HepG2 (cell line): ENCODE results near the gene CMTM1. TPM values are rescaled to one million over a fixed set of nuclear protein-coding genes. Genes with fewer than 3 reads are reported as not detected.

Experiments
- ELF4 ChIP-seq: sonication (generic); formaldehyde crosslinking; IDR thresholded peaks from 2 replicates; pipeline ENCODE4 v1.5.0; 2020; ENCODE audit warnings: missing genetic modification reagents, mild to moderate bottlenecking, moderate library complexity, borderline replicate concordance
- IRF2 ChIP-seq: IDR thresholded peaks from 2 replicates; pipeline ENCODE4 v1.6.1; 2018; ENCODE audit warnings: missing genetic modification reagents, missing compliant biosample characterization
- KDM5A ChIP-seq: fragments of 200-600 bp; sonication (generic); IDR thresholded peaks from 2 replicates; pipeline ENCODE4 v1.7.0; 2018; ENCODE audit warnings: antibody characterized with exemption, mild to moderate bottlenecking, low read length, borderline replicate concordance
- RBM22 ChIP-seq: fragments of 200-400 bp; formaldehyde crosslinking; optimal IDR thresholded peaks from 2 replicates; pipeline ENCODE3; 2017; ENCODE audit warnings: mild to moderate bottlenecking, low read length, moderate library complexity
- ZBTB38 ChIP-seq: sonication (generic); formaldehyde crosslinking; IDR thresholded peaks from 2 replicates; pipeline ENCODE4 v1.5.1; 2020; ENCODE audit warnings: mild to moderate bottlenecking, missing genetic modification reagents
- ZNF142 ChIP-seq: sonication (generic); formaldehyde crosslinking; IDR thresholded peaks from 2 replicates; pipeline ENCODE4 v1.4.0; 2020; ENCODE audit warnings: missing genetic modification reagents
- ZNF432 ChIP-seq: sonication (generic); formaldehyde crosslinking; IDR thresholded peaks from 2 replicates; pipeline ENCODE4 v1.5.0; 2020; ENCODE audit warnings: missing genetic modification reagents, mild to moderate bottlenecking, borderline replicate concordance
- ZNF792 ChIP-seq: IDR thresholded peaks from 2 replicates; pipeline ENCODE4 v1.6.1; 2016
- ZSCAN29 ChIP-seq: sonication (generic); formaldehyde crosslinking; conservative IDR thresholded peaks from 2 replicates; pipeline ENCODE4 v1.4.0; 2020; ENCODE audit warnings: mild to moderate bottlenecking, missing genetic modification reagents
- polyA plus RNA-seq, 8 experiments: library from polyadenylated mRNA; depleted of rRNA in 3 of 8; stranded (reverse) in 7 of 8; unstranded in 1 of 8; fragments of >200 nt; fragmentation: Illumina TruSeq in 4 of 8; extraction: Trizol in 4 of 8; gene quantifications; 2 replicates each; pipeline versions ENCODE4 v1.2.1 to v1.2.3, GENCODE V29; 2011 to 2016; ENCODE audit warnings: low read depth in 4 of 8, missing spikeins in 1 of 8, mixed read lengths in 1 of 8; ENCODE audit not compliant: insufficient read depth in 1 of 8
- total RNA-seq, 5 experiments: library from RNA; depleted of rRNA; stranded (reverse); fragments of >200 nt; fragmentation: Illumina TruSeq; extraction: Trizol; gene quantifications; 2 replicates each; pipeline ENCODE4 v1.2.3, GENCODE V29; 2016; ENCODE audit warnings: low read depth in 1 of 5

CMTM1 gene
- total and polyA plus RNA-seq, 2 of the 13 experiments (the other 11 are each of a cell fraction or from before 2014, with no cell fraction given), result 1.7 to 2.9 TPM

- TF ChIP-seq ELF4 (CRISPR knock-in tag) (no peak), KDM5A (0 out of 2 replicates have a peak, but pooled peaks have one; percentile 27), ZBTB38 (peak; percentile 100), ZNF142 (CRISPR knock-in tag) (no peak), ZNF792 (CRISPR knock-in tag) (no peak), IRF2 (CRISPR knock-in tag) (no peak), ZSCAN29 (CRISPR knock-in tag) (no peak), ZNF432 (CRISPR knock-in tag) (no peak), RBM22 (peak; percentile 5)
Observed at GRCh38 chr16:66517586-66518263, 48.5 kb upstream of the CMTM1 start (continued).
